PFSK-1 (cell line): ENCODE data around the gene NR2F1.

ENCODE experiments used
- FOXP2 ChIP-seq: optimal IDR thresholded peaks from 2 replicates; pipeline ENCODE3; 2011; ENCODE audit warnings: borderline replicate concordance, control low read depth, inconsistent platforms; ENCODE audit not compliant: insufficient read depth; ENCODE audit errors: extremely low read length, extremely low read depth
- POLR2AphosphoS5 ChIP-seq: IDR thresholded peaks from 2 replicates; pipeline ENCODE4 v1.6.1; 2012; ENCODE audit warnings: low read depth, mild to moderate bottlenecking, control low read depth, low read length, moderate library complexity
- SIN3A ChIP-seq: IDR thresholded peaks from 2 replicates; pipeline ENCODE4 v1.6.1; 2012; ENCODE audit warnings: mild to moderate bottlenecking, low read length, moderate library complexity, borderline replicate concordance; ENCODE audit not compliant: insufficient read depth
- TAF1 ChIP-seq: IDR thresholded peaks from 2 replicates; pipeline ENCODE4 v1.6.1; 2012; ENCODE audit warnings: low read length, control low read depth, borderline replicate concordance; ENCODE audit not compliant: insufficient read depth
- TF ChIP-seq, protein P1 (sequence below), 2 experiments: IDR thresholded peaks; 2 replicates each; pipeline versions ENCODE4 v1.6.1 to v1.8.0; 2011 to 2012; ENCODE audit warnings: low read depth in 2 of 2, low read length in 2 of 2, control low read depth in 1 of 2, inconsistent platforms in 1 of 2, mild to moderate bottlenecking in 1 of 2, moderate library complexity in 1 of 2; ENCODE audit not compliant: insufficient read depth in 1 of 2

NR2F1 gene

GRCh38 chr5:93575461-93576414 lies 7.3 kb upstream of the NR2F1 start:
- TF ChIP-seq, protein P1, sequence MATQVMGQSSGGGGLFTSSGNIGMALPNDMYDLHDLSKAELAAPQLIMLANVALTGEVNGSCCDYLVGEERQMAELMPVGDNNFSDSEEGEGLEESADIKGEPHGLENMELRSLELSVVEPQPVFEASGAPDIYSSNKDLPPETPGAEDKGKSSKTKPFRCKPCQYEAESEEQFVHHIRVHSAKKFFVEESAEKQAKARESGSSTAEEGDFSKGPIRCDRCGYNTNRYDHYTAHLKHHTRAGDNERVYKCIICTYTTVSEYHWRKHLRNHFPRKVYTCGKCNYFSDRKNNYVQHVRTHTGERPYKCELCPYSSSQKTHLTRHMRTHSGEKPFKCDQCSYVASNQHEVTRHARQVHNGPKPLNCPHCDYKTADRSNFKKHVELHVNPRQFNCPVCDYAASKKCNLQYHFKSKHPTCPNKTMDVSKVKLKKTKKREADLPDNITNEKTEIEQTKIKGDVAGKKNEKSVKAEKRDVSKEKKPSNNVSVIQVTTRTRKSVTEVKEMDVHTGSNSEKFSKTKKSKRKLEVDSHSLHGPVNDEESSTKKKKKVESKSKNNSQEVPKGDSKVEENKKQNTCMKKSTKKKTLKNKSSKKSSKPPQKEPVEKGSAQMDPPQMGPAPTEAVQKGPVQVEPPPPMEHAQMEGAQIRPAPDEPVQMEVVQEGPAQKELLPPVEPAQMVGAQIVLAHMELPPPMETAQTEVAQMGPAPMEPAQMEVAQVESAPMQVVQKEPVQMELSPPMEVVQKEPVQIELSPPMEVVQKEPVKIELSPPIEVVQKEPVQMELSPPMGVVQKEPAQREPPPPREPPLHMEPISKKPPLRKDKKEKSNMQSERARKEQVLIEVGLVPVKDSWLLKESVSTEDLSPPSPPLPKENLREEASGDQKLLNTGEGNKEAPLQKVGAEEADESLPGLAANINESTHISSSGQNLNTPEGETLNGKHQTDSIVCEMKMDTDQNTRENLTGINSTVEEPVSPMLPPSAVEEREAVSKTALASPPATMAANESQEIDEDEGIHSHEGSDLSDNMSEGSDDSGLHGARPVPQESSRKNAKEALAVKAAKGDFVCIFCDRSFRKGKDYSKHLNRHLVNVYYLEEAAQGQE (IDR thresholded peaks at IDR 0.05; ENCODE audit: insufficient read depth in 1 of 2, low read depth in 2 of 2, low read length in 2 of 2), result no peak
- TF ChIP-seq SIN3A (no peak), POLR2AphosphoS5 (no peak), FOXP2 (no peak), TAF1 (no peak)

- TF ChIP-seq SIN3A, result no peak
- TF ChIP-seq FOXP2, result no peak
- no peak for TF ChIP-seq POLR2AphosphoS5
- TF ChIP-seq, protein P1 (IDR thresholded peaks at IDR 0.05; ENCODE audit: insufficient read depth in 1 of 2, low read depth in 2 of 2, low read length in 2 of 2), result no peak
- no peak for TF ChIP-seq TAF1
Observed at GRCh38 chr5:93576994-93577853, 5.8 kb upstream of the NR2F1 start.

- TF ChIP-seq FOXP2, result no peak
- TF ChIP-seq POLR2AphosphoS5, result no peak
- TF ChIP-seq SIN3A, result no peak
- TF ChIP-seq TAF1, result no peak
- TF ChIP-seq, protein P1 (IDR thresholded peaks at IDR 0.05; ENCODE audit: insufficient read depth in 1 of 2, low read depth in 2 of 2, low read length in 2 of 2), result no peak
Observed at GRCh38 chr5:93577854-93578812, 4.9 kb upstream of the NR2F1 start.
